PC-9 (cell line): Measurements from ENCODE around the gene ZNF628.

ENCODE experiments used
- EZH2 ChIP-seq: fragments of 200-600 bp; sonication (generic); IDR thresholded peaks from 2 replicates; pipeline ENCODE4 v1.8.0; 2017; ENCODE audit warnings: antibody characterized with exemption, low read depth
- TF ChIP-seq, protein P1 (sequence below): fragments of 200-600 bp; sonication (generic); conservative IDR thresholded peaks from 2 replicates; pipeline ENCODE4 v1.6.1; 2017; ENCODE audit warnings: mixed run types, antibody characterized with exemption, mild to moderate bottlenecking, moderate library complexity

DNA sequence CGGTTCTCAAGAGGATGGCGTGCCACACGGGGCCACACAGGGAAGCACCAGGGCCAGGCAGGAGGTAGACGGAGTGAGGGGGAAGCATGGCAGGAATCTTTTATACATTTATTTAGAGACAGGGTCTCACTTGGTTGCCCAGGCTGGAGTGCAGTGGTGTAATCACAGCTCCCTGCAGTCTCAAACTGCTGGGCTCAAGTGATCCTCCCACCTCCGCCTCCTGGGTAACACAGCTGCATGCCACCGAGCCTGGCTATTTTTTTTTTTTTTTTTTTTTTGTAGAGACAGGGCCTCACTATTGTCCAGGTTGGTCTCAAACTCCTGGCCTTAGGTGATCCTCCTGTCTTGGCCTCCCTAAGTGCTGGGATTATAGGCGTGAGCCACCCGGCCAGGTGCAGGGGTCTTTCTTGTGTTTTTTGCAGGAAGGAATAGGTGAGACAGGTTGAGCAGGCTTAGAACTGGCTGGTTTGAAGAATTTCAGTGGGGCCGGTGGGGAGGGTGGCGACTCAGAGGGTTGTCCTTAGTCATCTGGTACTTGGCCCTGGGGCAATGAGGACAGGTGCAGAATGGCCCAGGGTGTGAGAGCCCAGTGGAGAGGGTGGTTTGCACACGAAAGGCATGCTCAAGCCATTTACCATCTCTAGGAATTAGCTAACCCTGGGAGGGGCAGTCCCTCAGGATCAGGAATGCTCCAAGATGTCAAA, 19.4 kb downstream of the ZNF628 start:
- TF ChIP-seq, protein P1, sequence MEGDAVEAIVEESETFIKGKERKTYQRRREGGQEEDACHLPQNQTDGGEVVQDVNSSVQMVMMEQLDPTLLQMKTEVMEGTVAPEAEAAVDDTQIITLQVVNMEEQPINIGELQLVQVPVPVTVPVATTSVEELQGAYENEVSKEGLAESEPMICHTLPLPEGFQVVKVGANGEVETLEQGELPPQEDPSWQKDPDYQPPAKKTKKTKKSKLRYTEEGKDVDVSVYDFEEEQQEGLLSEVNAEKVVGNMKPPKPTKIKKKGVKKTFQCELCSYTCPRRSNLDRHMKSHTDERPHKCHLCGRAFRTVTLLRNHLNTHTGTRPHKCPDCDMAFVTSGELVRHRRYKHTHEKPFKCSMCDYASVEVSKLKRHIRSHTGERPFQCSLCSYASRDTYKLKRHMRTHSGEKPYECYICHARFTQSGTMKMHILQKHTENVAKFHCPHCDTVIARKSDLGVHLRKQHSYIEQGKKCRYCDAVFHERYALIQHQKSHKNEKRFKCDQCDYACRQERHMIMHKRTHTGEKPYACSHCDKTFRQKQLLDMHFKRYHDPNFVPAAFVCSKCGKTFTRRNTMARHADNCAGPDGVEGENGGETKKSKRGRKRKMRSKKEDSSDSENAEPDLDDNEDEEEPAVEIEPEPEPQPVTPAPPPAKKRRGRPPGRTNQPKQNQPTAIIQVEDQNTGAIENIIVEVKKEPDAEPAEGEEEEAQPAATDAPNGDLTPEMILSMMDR: no peak
- no peak for TF ChIP-seq EZH2
